NT2/D1 (cell line): ENCODE measurements around the gene KMT5B.
"Not testable (repeated sequence)": the region's sequence is repeated elsewhere in the genome, so short reads cannot be mapped to it uniquely, and the experiment has no call there.

ENCODE experiments used
- SUZ12 ChIP-seq: IDR thresholded peaks from 2 replicates; pipeline ENCODE4 v1.6.1; 2011; ENCODE audit not compliant: insufficient read length, insufficient read depth; ENCODE audit errors: extremely low read depth
- ZNF274 ChIP-seq: IDR thresholded peaks from 2 replicates; pipeline ENCODE4 v1.6.1; 2011; ENCODE audit warnings: mild to moderate bottlenecking, low read depth, low read length

- not testable (repeated sequence) for TF ChIP-seq ZNF274, SUZ12
These were observed 31.8 kb upstream of the KMT5B start for GRCh38 chr11:68244912-68245311.
